GM18907 (cell line): Measurements from ENCODE around the gene ITPR1.

Experiments used
- ATAC-seq: cut with Tn5 transposase; IDR thresholded peaks from one replicate; pipeline ENCODE4 v1.9.1; 2021; ENCODE audit warnings: mild to moderate bottlenecking, moderate library complexity; ENCODE audit not compliant: unreplicated experiment

ITPR1 gene

DNA sequence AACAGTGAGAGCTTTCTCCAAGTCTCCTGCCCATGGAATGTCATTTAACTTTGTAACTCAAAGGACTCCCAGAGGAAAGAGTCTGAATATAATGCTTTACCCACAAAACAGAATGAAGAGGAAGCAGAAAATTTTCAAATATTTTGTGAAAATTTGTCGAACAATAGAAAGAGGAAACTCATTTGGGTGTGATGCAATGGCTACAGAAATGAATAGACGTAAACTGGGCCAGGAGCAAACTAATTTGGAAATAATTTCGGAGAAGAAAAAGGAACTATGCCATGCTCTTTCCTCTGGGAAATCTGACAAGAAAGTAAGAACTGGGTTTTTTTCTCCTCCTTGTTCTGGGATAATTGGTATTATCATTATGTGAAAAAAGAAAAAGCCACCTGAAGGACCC is 14.9 kb upstream of the ITPR1 start:
- ATAC-seq: no peak

DNA sequence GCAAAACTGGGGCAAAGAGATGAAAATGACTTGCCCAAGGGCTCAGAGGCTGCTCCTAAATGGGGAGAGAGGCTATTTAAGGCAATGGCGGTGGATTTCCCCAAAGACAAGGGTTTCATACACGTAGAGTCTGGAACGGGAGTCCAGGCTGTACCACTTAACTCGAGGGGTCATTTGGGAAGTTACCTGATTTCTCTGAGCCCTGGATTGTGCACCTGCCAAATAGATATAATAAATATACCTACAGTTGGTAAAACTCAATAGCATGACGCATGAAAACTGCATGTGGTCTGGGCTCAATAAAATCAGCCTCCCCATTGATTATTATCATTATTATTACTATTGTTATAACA is 1.3 kb upstream of the ITPR1 start:
- no peak for ATAC-seq

DNA sequence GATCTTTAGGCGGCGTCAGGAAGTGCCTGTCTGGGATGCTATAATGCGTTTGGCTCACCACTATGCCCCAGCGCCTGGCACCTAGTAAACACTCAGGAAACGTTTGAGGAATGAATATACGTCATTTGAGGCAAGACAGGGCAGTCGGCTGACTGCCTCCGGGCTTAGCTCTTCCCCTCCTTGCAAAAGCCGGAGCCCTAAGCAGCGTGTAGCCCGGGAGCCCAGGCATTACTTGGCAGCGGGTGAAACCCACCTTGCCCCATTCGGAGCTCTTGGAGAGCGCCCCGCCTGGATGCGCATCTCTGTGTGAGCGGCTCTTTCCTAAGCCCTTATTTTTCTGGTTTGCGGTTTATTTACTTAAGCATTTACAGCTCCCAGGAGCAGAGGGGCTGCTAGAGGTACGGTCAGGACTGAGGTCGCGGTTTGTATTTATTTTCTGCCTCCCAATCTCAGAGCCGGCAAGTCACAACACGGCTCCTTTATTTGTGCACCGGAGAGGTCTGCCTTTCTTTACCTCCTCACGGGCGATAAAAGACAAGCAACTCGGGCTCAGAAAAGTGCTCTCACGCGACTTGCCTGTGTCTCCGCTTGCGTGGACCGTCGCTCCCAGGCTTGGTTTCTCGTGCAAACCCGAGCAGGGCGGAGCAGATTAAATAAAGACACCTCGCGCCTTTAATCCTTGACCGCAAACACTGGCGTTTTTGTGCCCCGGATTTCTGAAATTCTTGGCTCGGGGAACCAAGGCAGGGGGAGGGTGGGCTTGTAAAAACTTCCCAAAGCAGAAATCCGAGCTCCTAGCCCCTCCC is 737 bp upstream of the ITPR1 start:
- peak; percentile 20 for ATAC-seq

GRCh38 chr3:4493941-4494894 is 1.1 kb downstream of the ITPR1 start:
- ATAC-seq: no peak

DNA sequence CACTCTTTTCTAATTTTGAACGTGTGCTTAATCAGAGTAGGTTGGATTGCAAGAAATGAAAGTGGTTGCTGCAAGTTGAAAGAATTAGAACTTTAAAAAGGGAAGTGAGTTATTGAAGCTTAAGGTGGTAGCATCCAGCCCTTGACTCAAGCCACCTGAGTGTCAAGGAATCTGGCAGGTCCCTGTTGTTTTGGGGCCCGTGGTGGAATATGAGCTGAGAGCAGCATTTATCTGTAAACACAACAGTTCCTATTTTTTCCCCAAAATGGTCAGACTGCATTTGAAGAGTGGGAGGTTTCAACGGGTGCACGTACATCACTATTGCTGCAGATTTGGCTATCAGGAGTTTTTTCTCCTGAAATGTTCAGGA is 1.7 kb downstream of the ITPR1 start:
- ATAC-seq: no peak

GRCh38 chr3:4495294-4496086 is 2.3 kb downstream of the ITPR1 start:
- ATAC-seq: no peak

DNA sequence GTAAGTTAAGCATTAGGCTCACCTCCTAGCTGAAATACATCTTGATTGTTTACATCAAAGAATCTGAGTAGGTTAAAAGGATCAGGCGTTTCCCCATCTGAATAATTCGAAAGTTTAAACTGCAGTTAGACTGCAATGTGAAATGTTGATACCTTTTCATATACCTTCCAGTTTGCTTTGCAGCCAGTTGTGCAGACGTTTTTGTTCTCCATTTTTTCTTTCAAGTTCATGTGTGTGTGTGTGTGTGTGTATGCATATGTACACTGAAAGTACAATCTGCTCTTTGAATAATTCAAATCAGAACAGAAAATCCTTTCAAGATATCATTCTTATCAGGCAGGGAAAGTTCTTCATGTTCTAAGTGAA is 2.9 kb downstream of the ITPR1 start:
- no peak for ATAC-seq

GRCh38 chr3:4497005-4497692 is 4.0 kb downstream of the ITPR1 start:
- ATAC-seq: no peak

GRCh38 chr3:4497843-4498324 is 4.7 kb downstream of the ITPR1 start:
- ATAC-seq: no peak

GRCh38 chr3:4498446-4498845 is 5.3 kb downstream of the ITPR1 start:
- no peak for ATAC-seq

GRCh38 chr3:4501437-4501836 is 8.3 kb downstream of the ITPR1 start:
- no peak for ATAC-seq

GRCh38 chr3:4501927-4502326 is 8.8 kb downstream of the ITPR1 start:
- no peak for ATAC-seq

- peak; percentile 60 for ATAC-seq
Observed at GRCh38 chr3:4503050-4503449, 9.9 kb downstream of the ITPR1 start.

- ATAC-seq: no peak
Observed at GRCh38 chr3:4504340-4505261, 11.5 kb downstream of the ITPR1 start.

DNA sequence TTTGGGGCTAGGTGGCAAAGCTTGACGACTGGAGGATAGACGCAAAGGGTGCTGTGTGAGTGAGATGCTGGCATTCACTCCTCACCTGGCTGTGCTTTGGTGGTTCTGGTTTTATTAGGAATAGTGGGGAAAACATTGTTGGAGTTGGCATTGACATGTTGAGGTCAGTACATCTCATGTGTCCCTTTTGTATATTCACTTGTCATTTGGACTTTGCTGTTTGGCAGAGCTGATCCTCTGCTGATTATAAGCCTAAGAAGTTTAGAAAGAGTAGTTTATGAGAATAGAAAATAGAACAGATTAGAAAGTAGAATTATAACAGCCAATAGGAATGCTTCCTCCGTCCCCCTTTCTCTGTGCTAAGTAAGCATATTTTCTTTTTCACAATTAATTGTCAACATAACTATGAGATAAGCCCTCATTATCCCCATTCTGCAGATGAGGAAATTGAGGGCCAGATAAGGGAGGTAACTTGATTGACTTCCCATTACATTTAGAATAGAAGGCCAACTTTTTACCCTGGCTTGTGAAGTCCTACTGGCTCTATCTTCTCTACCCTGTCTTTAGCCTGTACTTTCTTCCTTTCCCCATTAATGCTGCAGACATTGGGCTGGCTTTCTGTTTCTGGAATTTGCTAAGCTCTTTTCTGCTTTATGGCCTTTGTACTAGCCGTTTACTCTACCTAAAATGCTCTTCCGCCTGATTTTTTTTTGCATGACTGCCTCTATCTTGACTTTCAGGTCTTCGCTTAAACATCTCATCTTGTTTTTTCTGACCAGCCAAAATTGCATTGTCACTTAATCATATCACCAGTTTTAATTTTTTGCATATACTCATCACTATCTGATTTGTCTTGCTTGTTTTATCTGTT is 12.8 kb downstream of the ITPR1 start:
- no peak for ATAC-seq

- ATAC-seq: no peak
Observed at GRCh38 chr3:4506559-4507023, 13.4 kb downstream of the ITPR1 start.

DNA sequence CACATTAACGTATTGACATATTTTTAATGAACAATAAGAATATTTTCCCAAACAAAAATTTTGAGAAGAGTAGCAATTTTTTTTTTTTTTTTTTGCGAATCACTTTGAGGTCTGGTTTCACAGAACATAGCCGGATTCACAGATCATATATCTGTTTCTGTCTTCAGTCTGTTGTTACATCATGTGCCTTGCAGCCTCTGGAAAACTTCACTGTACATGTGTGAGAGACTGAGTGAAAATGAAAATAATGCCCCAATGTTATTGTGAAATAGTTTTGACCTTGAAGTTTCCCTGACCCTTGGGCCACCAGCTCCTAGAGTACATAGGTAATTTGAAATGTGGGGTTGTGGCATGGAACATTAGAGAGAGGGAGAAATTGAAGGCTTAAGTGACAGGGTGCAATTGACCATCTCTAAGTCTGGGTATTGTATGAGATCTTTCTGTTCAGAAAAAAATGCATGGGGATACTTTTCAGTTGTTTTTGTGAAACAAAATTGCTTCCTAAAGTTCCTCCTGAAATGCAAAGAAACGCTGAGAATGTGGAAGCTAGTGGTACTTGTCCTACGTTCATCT is 14.0 kb downstream of the ITPR1 start:
- ATAC-seq: no peak
